GM12873 (cell line): ENCODE measurements around the gene RIMS4.

Experiments
- TF ChIP-seq, protein P1 (sequence below): IDR thresholded peaks from 2 replicates; pipeline ENCODE4 v1.5.1; 2012; ENCODE audit warnings: low read depth, mild to moderate bottlenecking, moderate library complexity, low read length, control low read depth; ENCODE audit not compliant: insufficient read depth; ENCODE audit errors: missing control alignments

Gene RIMS4

DNA sequence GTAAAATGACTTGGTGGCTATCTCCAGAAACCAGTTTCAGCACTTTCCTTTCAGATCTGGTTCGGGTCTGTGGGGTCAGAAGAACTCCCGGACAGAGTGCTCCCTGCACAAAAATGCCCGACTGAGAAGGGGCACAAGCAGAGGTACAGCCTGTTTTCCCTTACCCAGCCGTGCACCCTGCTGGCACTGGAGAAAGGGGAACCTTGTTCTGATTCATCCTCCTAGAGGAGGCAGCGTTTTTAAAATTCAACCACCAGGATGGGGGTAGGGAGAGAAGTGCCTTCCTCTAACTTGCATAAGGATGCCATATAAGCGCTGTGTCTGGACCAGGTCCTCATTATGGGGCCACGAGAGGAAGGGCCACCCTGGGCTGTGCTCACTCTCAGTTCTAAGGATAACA lies 17.6 kb downstream of the RIMS4 start:
- TF ChIP-seq, protein P1, sequence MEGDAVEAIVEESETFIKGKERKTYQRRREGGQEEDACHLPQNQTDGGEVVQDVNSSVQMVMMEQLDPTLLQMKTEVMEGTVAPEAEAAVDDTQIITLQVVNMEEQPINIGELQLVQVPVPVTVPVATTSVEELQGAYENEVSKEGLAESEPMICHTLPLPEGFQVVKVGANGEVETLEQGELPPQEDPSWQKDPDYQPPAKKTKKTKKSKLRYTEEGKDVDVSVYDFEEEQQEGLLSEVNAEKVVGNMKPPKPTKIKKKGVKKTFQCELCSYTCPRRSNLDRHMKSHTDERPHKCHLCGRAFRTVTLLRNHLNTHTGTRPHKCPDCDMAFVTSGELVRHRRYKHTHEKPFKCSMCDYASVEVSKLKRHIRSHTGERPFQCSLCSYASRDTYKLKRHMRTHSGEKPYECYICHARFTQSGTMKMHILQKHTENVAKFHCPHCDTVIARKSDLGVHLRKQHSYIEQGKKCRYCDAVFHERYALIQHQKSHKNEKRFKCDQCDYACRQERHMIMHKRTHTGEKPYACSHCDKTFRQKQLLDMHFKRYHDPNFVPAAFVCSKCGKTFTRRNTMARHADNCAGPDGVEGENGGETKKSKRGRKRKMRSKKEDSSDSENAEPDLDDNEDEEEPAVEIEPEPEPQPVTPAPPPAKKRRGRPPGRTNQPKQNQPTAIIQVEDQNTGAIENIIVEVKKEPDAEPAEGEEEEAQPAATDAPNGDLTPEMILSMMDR = no peak

DNA sequence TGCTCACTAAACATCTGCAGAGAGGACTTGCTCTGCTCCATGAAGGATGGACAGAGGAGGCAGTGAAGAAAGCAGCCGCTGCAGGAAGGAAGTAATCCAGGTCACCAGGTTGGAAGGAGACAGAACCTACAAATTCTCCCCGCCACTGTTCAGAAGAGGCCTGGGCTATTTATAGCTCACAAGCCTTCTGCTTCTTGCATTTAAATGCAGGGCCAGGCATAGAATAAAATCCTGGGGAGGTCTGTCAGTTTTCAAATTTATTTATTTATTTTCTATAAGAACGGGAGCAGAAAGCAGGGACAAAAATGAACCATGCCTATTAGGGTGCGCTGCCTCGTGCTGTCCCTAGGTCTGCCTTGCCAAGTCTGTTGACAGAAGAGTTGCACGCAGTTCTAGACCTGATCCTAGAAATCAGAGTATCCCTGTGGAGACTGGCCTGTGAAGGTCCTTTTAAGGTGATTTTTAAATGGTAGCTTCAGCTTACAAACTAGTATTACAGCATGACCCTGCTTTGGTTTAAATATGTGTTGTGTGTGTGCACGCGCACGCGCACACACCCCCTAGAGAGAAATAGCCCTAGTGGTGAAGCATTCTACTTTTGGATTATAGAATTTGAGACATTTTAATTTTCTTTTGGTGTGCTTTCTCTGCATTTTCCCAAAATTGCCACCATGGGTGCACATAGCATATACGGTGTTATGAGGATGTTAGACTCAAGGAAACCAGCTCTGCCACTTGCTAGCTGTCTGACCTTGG lies 19.5 kb downstream of the RIMS4 start:
- TF ChIP-seq, protein P1 = no peak

DNA sequence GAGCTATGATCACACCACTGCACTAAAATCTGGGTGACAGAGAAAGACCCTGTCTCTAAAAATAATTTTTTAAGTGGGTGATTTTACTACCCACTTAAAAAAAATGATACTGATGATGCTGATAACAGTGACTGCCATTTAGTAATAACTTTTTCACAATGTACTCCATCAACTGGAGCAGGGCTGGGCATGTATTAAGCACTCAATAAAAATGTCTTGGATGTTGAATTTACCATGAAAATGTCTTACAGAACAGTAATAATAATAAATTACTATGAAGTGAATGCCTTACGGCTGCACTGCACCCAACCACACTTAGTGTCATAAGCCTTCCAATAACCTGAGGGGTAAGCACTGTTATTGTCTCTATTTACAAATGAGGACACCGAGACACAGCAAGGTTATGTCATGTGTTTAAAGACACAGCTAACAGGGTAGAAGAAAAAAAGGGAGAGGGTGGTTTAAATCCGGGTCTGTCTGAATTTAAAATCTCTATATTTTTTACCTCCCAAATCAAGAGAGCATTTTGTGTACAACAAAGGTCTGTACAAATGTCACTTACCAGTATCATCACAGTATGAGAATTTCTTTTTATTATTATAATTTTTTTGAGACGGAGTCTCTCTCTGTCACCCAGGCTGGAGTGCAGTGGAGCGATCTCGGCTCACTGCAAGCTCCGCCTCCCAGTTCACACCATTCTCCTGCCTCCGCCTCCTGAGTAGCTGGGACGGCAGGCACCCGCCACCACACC lies 21.5 kb downstream of the RIMS4 start:
- TF ChIP-seq, protein P1 = no peak

DNA sequence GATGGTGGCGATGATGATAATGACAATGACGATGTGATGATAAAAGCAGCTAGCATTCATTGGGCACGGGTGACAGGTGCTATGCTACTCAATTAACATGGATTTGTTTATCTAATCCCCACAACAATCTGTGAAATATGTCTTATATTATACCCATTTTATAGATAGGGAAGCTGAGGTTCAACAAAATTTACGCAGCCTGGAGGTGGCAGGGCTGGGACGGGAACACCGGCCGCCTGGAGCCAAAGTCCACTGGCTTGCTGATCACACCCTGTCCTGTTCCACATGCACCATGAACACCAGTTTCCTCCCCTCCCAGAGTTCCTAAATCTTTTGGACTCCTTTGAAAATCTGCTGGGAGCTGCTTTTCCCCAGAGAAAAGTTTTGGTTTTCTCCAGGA lies 23.0 kb downstream of the RIMS4 start:
- TF ChIP-seq, protein P1 = no peak

DNA sequence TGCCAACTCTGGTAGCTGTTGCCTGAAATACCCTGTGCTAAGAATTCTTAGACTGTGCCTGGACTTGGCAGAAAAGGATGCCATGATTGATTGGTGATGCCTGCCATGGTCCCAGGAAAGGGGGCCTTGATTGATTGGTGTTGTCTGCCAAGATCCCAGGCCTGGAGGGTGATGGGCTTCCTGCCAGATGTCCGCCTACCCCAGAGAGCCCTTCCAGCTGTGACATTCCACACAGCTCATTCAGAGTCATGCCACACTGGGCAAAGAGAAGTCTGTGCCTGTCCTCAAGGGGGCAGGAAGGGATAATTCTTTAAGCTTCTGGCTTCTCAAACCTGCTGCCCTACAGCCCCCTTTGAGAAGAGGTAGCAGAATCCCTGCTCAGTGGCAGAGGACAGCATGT lies 24.6 kb downstream of the RIMS4 start:
- TF ChIP-seq, protein P1 = no peak

DNA sequence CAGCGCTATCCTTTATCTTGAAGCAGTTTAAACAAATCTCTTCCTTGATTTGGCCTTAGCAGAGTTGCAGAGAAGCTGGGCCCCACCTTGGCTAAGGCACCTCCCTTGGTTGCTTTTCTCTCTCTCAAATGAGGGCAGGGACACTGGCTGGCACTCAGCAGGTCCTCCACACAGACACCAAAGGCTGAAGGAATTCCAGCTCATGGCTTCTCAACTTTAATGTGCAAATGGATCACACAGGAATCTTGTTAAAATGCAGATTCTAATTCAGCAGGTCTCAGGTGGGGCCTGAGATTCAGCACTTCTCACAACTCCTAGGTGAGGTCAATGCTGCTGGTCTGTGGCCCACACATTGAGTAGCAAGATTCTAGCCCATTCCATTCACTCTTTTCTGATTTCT lies 25.7 kb downstream of the RIMS4 start:
- TF ChIP-seq, protein P1 = no peak

DNA sequence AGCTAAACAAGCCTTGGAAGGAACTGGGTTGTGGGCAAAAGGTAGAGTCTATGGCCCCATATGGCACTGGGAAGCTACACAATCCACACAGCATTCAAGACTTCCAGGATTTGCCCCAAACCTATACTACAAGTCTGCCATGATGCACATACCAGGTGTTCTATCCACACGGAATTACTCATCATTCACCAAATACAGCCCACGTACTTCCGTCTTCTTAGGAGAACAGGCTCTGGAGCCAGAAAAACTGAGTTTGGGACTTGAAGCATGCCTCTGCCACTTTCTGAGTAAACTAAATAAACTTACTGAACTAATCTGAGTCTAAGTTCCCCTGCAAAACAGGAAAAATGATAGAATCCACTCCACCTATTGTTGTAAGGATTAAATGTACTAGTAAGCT lies 28.6 kb downstream of the RIMS4 start:
- TF ChIP-seq, protein P1 = no peak
